Measurements from ENCODE around the gene PCED1A. TPM values are rescaled to one million over a fixed set of nuclear protein-coding genes. Genes with fewer than 3 reads are reported as not detected.
"Not testable (repeated sequence)": the region's sequence is repeated elsewhere in the genome, so short reads cannot be mapped to it uniquely, and the experiment has no call there.

The PCED1A gene
- total and polyA plus RNA-seq, 2 donors (not counting 1 experiment from before 2014, with no cell fraction given) = 96.8 to 176 TPM

GRCh38 chr20:2834401-2835110, 5.9 kb downstream of the PCED1A start:
- TF ChIP-seq EZH2 (IDR thresholded peaks at IDR 0.05; ENCODE audit: borderline replicate concordance, insufficient read depth, low read depth, low read length, poor library complexity, severe bottlenecking) (no peak), CTCF (IDR thresholded peaks at IDR 0.05) (no peak)

GRCh38 chr20:2833761-2834160, 6.7 kb downstream of the PCED1A start:
- Histone ChIP-seq H4K20me1 (ENCODE audit: control insufficient read depth, insufficient read depth, low read length, poor library complexity, severe bottlenecking) (no peaks in the 10 kb centered on the region), H3K79me2 (ENCODE audit: control insufficient read depth, insufficient read depth, low read length) (no peaks in the 10 kb centered on the region), H3K36me3 (replicated peaks in 1 of 2; ENCODE audit: control extremely low read depth in 1 of 2, control insufficient read depth in 1 of 2, extremely low read depth in 1 of 2, insufficient read depth in 2 of 2, low read length in 1 of 2) (no peaks in the 10 kb centered on the region), H3K9ac (ENCODE audit: low read length) (no peak overlapping the region), H3K27ac (ENCODE audit: low read length in 2 of 2) (no peak overlapping the region), H3K27me3 (replicated peaks in 1 of 4; ENCODE audit: control extremely low read depth in 1 of 4, control insufficient read depth in 3 of 4, insufficient read depth in 4 of 4, low read length in 3 of 4) (no peaks in the 10 kb centered on the region), H2AFZ (ENCODE audit: insufficient read depth, low read depth, low read length, poor library complexity, severe bottlenecking) (no peak overlapping the region), H3K4me2 (replicated peaks; ENCODE audit: low read depth, low read length, poor library complexity, severe bottlenecking) (no peak overlapping the region), H3K9me3 (ENCODE audit: control extremely low read depth in 1 of 3, control insufficient read depth in 2 of 3, insufficient read depth in 1 of 3, low read length in 2 of 3) (no peaks in the 10 kb centered on the region), H3K4me3 (ENCODE audit: control extremely low read depth in 1 of 5, extremely low read depth in 1 of 5, insufficient read depth in 1 of 5, low read depth in 2 of 5, low read length in 4 of 5) (no peak overlapping the region), H3K4me1 (ENCODE audit: control insufficient read depth in 2 of 2, insufficient read depth in 2 of 2, low read length in 2 of 2) (peaks cover 0 to 6% of the 10 kb centered on the region in 2 donors)
- CTCF ChIA-PET = no interaction called here
- no peak overlapping the region for H3K4me3 Mint-ChIP-seq
- peaks cover 9% of the 10 kb centered on the region for H3K4me1 Mint-ChIP-seq
- peaks cover 10% of the 10 kb centered on the region for H3K27me3 Mint-ChIP-seq
- H3K9me3 Mint-ChIP-seq (ENCODE audit: insufficient read depth) = no peaks in the 10 kb centered on the region
- ATAC-seq (ENCODE audit: low read depth) = no peak
- intact Hi-C loops (cut with micrococcal nuclease) = no loop called here
- POLR2A ChIA-PET = no interaction called here
- H3K27ac Mint-ChIP-seq = no peak overlapping the region
- no peak for TF ChIP-seq EZH2 (IDR thresholded peaks at IDR 0.05; ENCODE audit: borderline replicate concordance, insufficient read depth, low read depth, low read length, poor library complexity, severe bottlenecking)
- TF ChIP-seq CTCF (IDR thresholded peaks at IDR 0.05) = no peak
- DNase-seq = no peak
- WGBS (ENCODE audit: insufficient coverage) = no CpG with 5 or more reads among the region's 1 CpG

More at GRCh38 chr20:2834401-2835110, 5.9 kb downstream of the PCED1A start:
- intact Hi-C loops (cut with micrococcal nuclease) = no loop called here
- ATAC-seq (ENCODE audit: low read depth) = no peak
- Histone ChIP-seq H3K4me3 (ENCODE audit: control extremely low read depth in 1 of 5, extremely low read depth in 1 of 5, insufficient read depth in 1 of 5, low read depth in 2 of 5, low read length in 4 of 5) (no peak overlapping the region), H3K27me3 (replicated peaks in 1 of 4; ENCODE audit: control extremely low read depth in 1 of 4, control insufficient read depth in 3 of 4, insufficient read depth in 4 of 4, low read length in 3 of 4) (no peaks in the 10 kb centered on the region), H3K4me2 (replicated peaks; ENCODE audit: low read depth, low read length, poor library complexity, severe bottlenecking) (no peak overlapping the region), H2AFZ (ENCODE audit: insufficient read depth, low read depth, low read length, poor library complexity, severe bottlenecking) (no peak overlapping the region), H3K27ac (ENCODE audit: low read length in 2 of 2) (no peak overlapping the region), H4K20me1 (ENCODE audit: control insufficient read depth, insufficient read depth, low read length, poor library complexity, severe bottlenecking) (no peaks in the 10 kb centered on the region), H3K9me3 (ENCODE audit: control extremely low read depth in 1 of 3, control insufficient read depth in 2 of 3, insufficient read depth in 1 of 3, low read length in 2 of 3) (no peaks in the 10 kb centered on the region), H3K36me3 (replicated peaks in 1 of 2; ENCODE audit: control extremely low read depth in 1 of 2, control insufficient read depth in 1 of 2, extremely low read depth in 1 of 2, insufficient read depth in 2 of 2, low read length in 1 of 2) (no peaks in the 10 kb centered on the region), H3K4me1 (ENCODE audit: control insufficient read depth in 2 of 2, insufficient read depth in 2 of 2, low read length in 2 of 2) (peaks cover 5 to 14% of the 10 kb centered on the region in 2 donors), H3K79me2 (ENCODE audit: control insufficient read depth, insufficient read depth, low read length) (peaks cover 3% of the 10 kb centered on the region), H3K9ac (ENCODE audit: low read length) (no peak overlapping the region)
- Mint-ChIP-seq H3K9me3 (ENCODE audit: insufficient read depth) (no peaks in the 10 kb centered on the region), H3K27ac (no peak overlapping the region), H3K27me3 (peaks cover 2% of the 10 kb centered on the region), H3K4me1 (peaks cover 13% of the 10 kb centered on the region), H3K4me3 (no peak overlapping the region)
- ChIA-PET CTCF (no interaction called here), POLR2A (no interaction called here)
- WGBS (ENCODE audit: insufficient coverage) = 100% methylated on average over 1 of the region's 14 CpGs
- DNase-seq = no peak

GRCh38 chr20:2831206-2831605, 9.2 kb downstream of the PCED1A start:
- H3K27ac ChIP-seq (ENCODE audit: low read length in 2 of 2); H3K27me3 ChIP-seq (replicated peaks in 1 of 4; ENCODE audit: control extremely low read depth in 1 of 4, control insufficient read depth in 3 of 4, insufficient read depth in 4 of 4, low read length in 3 of 4); H3K9ac ChIP-seq (ENCODE audit: low read length); H3K4me3 ChIP-seq (ENCODE audit: control extremely low read depth in 1 of 5, extremely low read depth in 1 of 5, insufficient read depth in 1 of 5, low read depth in 2 of 5, low read length in 4 of 5); H3K36me3 ChIP-seq (replicated peaks in 1 of 2; ENCODE audit: control extremely low read depth in 1 of 2, control insufficient read depth in 1 of 2, extremely low read depth in 1 of 2, insufficient read depth in 2 of 2, low read length in 1 of 2); H3K4me1 ChIP-seq (ENCODE audit: control insufficient read depth in 2 of 2, insufficient read depth in 2 of 2, low read length in 2 of 2); H3K27ac Mint-ChIP-seq; H2AFZ ChIP-seq (ENCODE audit: insufficient read depth, low read depth, low read length, poor library complexity, severe bottlenecking); CTCF ChIA-PET; DNase-seq; intact Hi-C loops (cut with micrococcal nuclease); H3K9me3 ChIP-seq (ENCODE audit: control extremely low read depth in 1 of 3, control insufficient read depth in 2 of 3, insufficient read depth in 1 of 3, low read length in 2 of 3); H3K4me3 Mint-ChIP-seq; H3K79me2 ChIP-seq (ENCODE audit: control insufficient read depth, insufficient read depth, low read length); H3K4me2 ChIP-seq (replicated peaks; ENCODE audit: low read depth, low read length, poor library complexity, severe bottlenecking); H3K4me1 Mint-ChIP-seq; ATAC-seq (ENCODE audit: low read depth); H3K9me3 Mint-ChIP-seq (ENCODE audit: insufficient read depth); H4K20me1 ChIP-seq (ENCODE audit: control insufficient read depth, insufficient read depth, low read length, poor library complexity, severe bottlenecking): not testable (repeated sequence)
- WGBS (ENCODE audit: insufficient coverage) = 100% methylated on average over 1 of the region's 7 CpGs
- H3K27me3 Mint-ChIP-seq = peaks cover 31% of the 10 kb centered on the region
- POLR2A ChIA-PET = interaction anchor here (0.7 kb wide), 1 partner anchor 706 kb away, joined by 6 read pairs; no protein-coding TSS in a partner anchor

Measured in B cell (primary cell).